ENCODE measurements around the gene PHETA2.
A peak's percentile ranks its signal among the peaks of the same experiment; 100 is the strongest.

Gene PHETA2

GRCh38 chr22:42074132-42074811, at the start of gene PHETA2:
PHETA2 (plus strand) TSS chr22:42074248; CDS start chr22:42077294, 3,046 bp downstream.
- no peaks in the 10 kb centered on the region for H3K27me3 ChIP-seq (replicated peaks; ENCODE audit: control insufficient read depth, insufficient read depth, low read length)
- H3K4me1 ChIP-seq (ENCODE audit: control insufficient read depth, insufficient read depth, low read length) = peaks cover 47% of the 10 kb centered on the region
- peak within 1 kb of the TSS; percentile 95 for H3K9ac ChIP-seq (ENCODE audit: low read length)
- H3K4me3 ChIP-seq (ENCODE audit: low read length) = peak within 1 kb of the TSS; percentile 82
- no peaks in the 10 kb centered on the region for H3K9me3 ChIP-seq (ENCODE audit: control insufficient read depth, low read length)
- H3K36me3 ChIP-seq (ENCODE audit: control insufficient read depth, insufficient read depth, low read length, severe bottlenecking) = peaks cover 11% of the 10 kb centered on the region
- peak; percentile 75 for DNase-seq (ENCODE audit: low read depth)

- Histone ChIP-seq H3K9me3 (ENCODE audit: control insufficient read depth, low read length) (peaks cover 6% of the 10 kb centered on the region), H3K36me3 (ENCODE audit: control insufficient read depth, insufficient read depth, low read length, severe bottlenecking) (no peaks in the 10 kb centered on the region), H3K4me1 (ENCODE audit: control insufficient read depth, insufficient read depth, low read length) (no peaks in the 10 kb centered on the region), H3K27me3 (replicated peaks; ENCODE audit: control insufficient read depth, insufficient read depth, low read length) (no peaks in the 10 kb centered on the region), H3K4me3 (ENCODE audit: low read length) (no peak overlapping the region), H3K9ac (ENCODE audit: low read length) (no peak overlapping the region)
- no peak for DNase-seq (ENCODE audit: low read depth)
These were observed 48.6 kb upstream of the PHETA2 start for GRCh38 chr22:42025421-42025820.

- no peaks in the 10 kb centered on the region for H3K36me3 ChIP-seq (ENCODE audit: control insufficient read depth, insufficient read depth, low read length, severe bottlenecking)
- no peak overlapping the region for H3K9ac ChIP-seq (ENCODE audit: low read length)
- H3K4me1 ChIP-seq (ENCODE audit: control insufficient read depth, insufficient read depth, low read length) = no peaks in the 10 kb centered on the region
- no peaks in the 10 kb centered on the region for H3K9me3 ChIP-seq (ENCODE audit: control insufficient read depth, low read length)
- H3K27me3 ChIP-seq (replicated peaks; ENCODE audit: control insufficient read depth, insufficient read depth, low read length) = no peaks in the 10 kb centered on the region
- DNase-seq (ENCODE audit: low read depth) = no peak
- no peak overlapping the region for H3K4me3 ChIP-seq (ENCODE audit: low read length)
These were observed 47.3 kb upstream of the PHETA2 start for GRCh38 chr22:42026705-42027104.

GRCh38 chr22:42033263-42034181, 40.5 kb upstream of the PHETA2 start:
- DNase-seq (ENCODE audit: low read depth) = no peak
- H3K36me3 ChIP-seq (ENCODE audit: control insufficient read depth, insufficient read depth, low read length, severe bottlenecking) = no peaks in the 10 kb centered on the region
- H3K9me3 ChIP-seq (ENCODE audit: control insufficient read depth, low read length) = no peaks in the 10 kb centered on the region
- no peaks in the 10 kb centered on the region for H3K27me3 ChIP-seq (replicated peaks; ENCODE audit: control insufficient read depth, insufficient read depth, low read length)
- H3K9ac ChIP-seq (ENCODE audit: low read length) = no peak overlapping the region
- H3K4me3 ChIP-seq (ENCODE audit: low read length) = no peak overlapping the region
- H3K4me1 ChIP-seq (ENCODE audit: control insufficient read depth, insufficient read depth, low read length) = no peaks in the 10 kb centered on the region

GRCh38 chr22:42035256-42035655, 38.8 kb upstream of the PHETA2 start:
- DNase-seq (ENCODE audit: low read depth) = no peak
- Histone ChIP-seq H3K27me3 (replicated peaks; ENCODE audit: control insufficient read depth, insufficient read depth, low read length) (no peaks in the 10 kb centered on the region), H3K4me3 (ENCODE audit: low read length) (no peak overlapping the region), H3K9me3 (ENCODE audit: control insufficient read depth, low read length) (no peaks in the 10 kb centered on the region), H3K4me1 (ENCODE audit: control insufficient read depth, insufficient read depth, low read length) (no peaks in the 10 kb centered on the region), H3K9ac (ENCODE audit: low read length) (no peak overlapping the region), H3K36me3 (ENCODE audit: control insufficient read depth, insufficient read depth, low read length, severe bottlenecking) (no peaks in the 10 kb centered on the region)

- H3K9me3 ChIP-seq (ENCODE audit: control insufficient read depth, low read length) = peaks cover 11% of the 10 kb centered on the region
- H3K9ac ChIP-seq (ENCODE audit: low read length) = no peak overlapping the region
- peak; percentile 39 for DNase-seq (ENCODE audit: low read depth)
- H3K27me3 ChIP-seq (replicated peaks; ENCODE audit: control insufficient read depth, insufficient read depth, low read length) = no peaks in the 10 kb centered on the region
- no peaks in the 10 kb centered on the region for H3K36me3 ChIP-seq (ENCODE audit: control insufficient read depth, insufficient read depth, low read length, severe bottlenecking)
- H3K4me1 ChIP-seq (ENCODE audit: control insufficient read depth, insufficient read depth, low read length) = no peaks in the 10 kb centered on the region
- no peak overlapping the region for H3K4me3 ChIP-seq (ENCODE audit: low read length)
These were observed 34.8 kb upstream of the PHETA2 start for GRCh38 chr22:42039271-42039670.

- Histone ChIP-seq H3K9me3 (ENCODE audit: control insufficient read depth, low read length) (peaks cover 11% of the 10 kb centered on the region), H3K36me3 (ENCODE audit: control insufficient read depth, insufficient read depth, low read length, severe bottlenecking) (no peaks in the 10 kb centered on the region), H3K27me3 (replicated peaks; ENCODE audit: control insufficient read depth, insufficient read depth, low read length) (no peaks in the 10 kb centered on the region), H3K4me3 (ENCODE audit: low read length) (no peak overlapping the region), H3K9ac (ENCODE audit: low read length) (no peak overlapping the region), H3K4me1 (ENCODE audit: control insufficient read depth, insufficient read depth, low read length) (no peaks in the 10 kb centered on the region)
- DNase-seq (ENCODE audit: low read depth) = no peak
These were observed 32.3 kb upstream of the PHETA2 start for GRCh38 chr22:42041784-42042183.

GRCh38 chr22:42050641-42051180, 23.3 kb upstream of the PHETA2 start:
- Histone ChIP-seq H3K36me3 (ENCODE audit: control insufficient read depth, insufficient read depth, low read length, severe bottlenecking) (no peaks in the 10 kb centered on the region), H3K9ac (ENCODE audit: low read length) (no peak overlapping the region), H3K4me3 (ENCODE audit: low read length) (no peak overlapping the region), H3K4me1 (ENCODE audit: control insufficient read depth, insufficient read depth, low read length) (peaks cover 3% of the 10 kb centered on the region), H3K9me3 (ENCODE audit: control insufficient read depth, low read length) (no peaks in the 10 kb centered on the region), H3K27me3 (replicated peaks; ENCODE audit: control insufficient read depth, insufficient read depth, low read length) (no peaks in the 10 kb centered on the region)
- no peak for DNase-seq (ENCODE audit: low read depth)

- Histone ChIP-seq H3K4me3 (ENCODE audit: low read length) (no peak overlapping the region), H3K4me1 (ENCODE audit: control insufficient read depth, insufficient read depth, low read length) (no peaks in the 10 kb centered on the region), H3K9ac (ENCODE audit: low read length) (no peak overlapping the region), H3K27me3 (replicated peaks; ENCODE audit: control insufficient read depth, insufficient read depth, low read length) (no peaks in the 10 kb centered on the region), H3K9me3 (ENCODE audit: control insufficient read depth, low read length) (peaks cover 13% of the 10 kb centered on the region), H3K36me3 (ENCODE audit: control insufficient read depth, insufficient read depth, low read length, severe bottlenecking) (no peaks in the 10 kb centered on the region)
- DNase-seq (ENCODE audit: low read depth) = no peak
These were observed 21.3 kb upstream of the PHETA2 start for GRCh38 chr22:42052765-42053164.

GRCh38 chr22:42056757-42057511, 17.1 kb upstream of the PHETA2 start:
- no peak overlapping the region for H3K9ac ChIP-seq (ENCODE audit: low read length)
- no peaks in the 10 kb centered on the region for H3K36me3 ChIP-seq (ENCODE audit: control insufficient read depth, insufficient read depth, low read length, severe bottlenecking)
- no peaks in the 10 kb centered on the region for H3K27me3 ChIP-seq (replicated peaks; ENCODE audit: control insufficient read depth, insufficient read depth, low read length)
- no peaks in the 10 kb centered on the region for H3K4me1 ChIP-seq (ENCODE audit: control insufficient read depth, insufficient read depth, low read length)
- H3K4me3 ChIP-seq (ENCODE audit: low read length) = no peak overlapping the region
- no peak for DNase-seq (ENCODE audit: low read depth)
- peaks cover 13% of the 10 kb centered on the region for H3K9me3 ChIP-seq (ENCODE audit: control insufficient read depth, low read length)

- H3K27me3 ChIP-seq (replicated peaks; ENCODE audit: control insufficient read depth, insufficient read depth, low read length) = no peaks in the 10 kb centered on the region
- no peak overlapping the region for H3K9ac ChIP-seq (ENCODE audit: low read length)
- H3K36me3 ChIP-seq (ENCODE audit: control insufficient read depth, insufficient read depth, low read length, severe bottlenecking) = no peaks in the 10 kb centered on the region
- H3K4me1 ChIP-seq (ENCODE audit: control insufficient read depth, insufficient read depth, low read length) = no peaks in the 10 kb centered on the region
- DNase-seq (ENCODE audit: low read depth) = no peak
- H3K4me3 ChIP-seq (ENCODE audit: low read length) = no peak overlapping the region
- H3K9me3 ChIP-seq (ENCODE audit: control insufficient read depth, low read length) = peaks cover 13% of the 10 kb centered on the region
These were observed 13.6 kb upstream of the PHETA2 start for GRCh38 chr22:42060489-42060888.
